Hippocampal formation (tissue), 2 donors: Measurements from ENCODE around the gene ALX3.

Source experiments
- DNase-seq, 2 donors: peaks; one replicate each; lab custom pipeline; 2025; lab: John Stamatoyannopoulos, UW

The ALX3 gene

DNA sequence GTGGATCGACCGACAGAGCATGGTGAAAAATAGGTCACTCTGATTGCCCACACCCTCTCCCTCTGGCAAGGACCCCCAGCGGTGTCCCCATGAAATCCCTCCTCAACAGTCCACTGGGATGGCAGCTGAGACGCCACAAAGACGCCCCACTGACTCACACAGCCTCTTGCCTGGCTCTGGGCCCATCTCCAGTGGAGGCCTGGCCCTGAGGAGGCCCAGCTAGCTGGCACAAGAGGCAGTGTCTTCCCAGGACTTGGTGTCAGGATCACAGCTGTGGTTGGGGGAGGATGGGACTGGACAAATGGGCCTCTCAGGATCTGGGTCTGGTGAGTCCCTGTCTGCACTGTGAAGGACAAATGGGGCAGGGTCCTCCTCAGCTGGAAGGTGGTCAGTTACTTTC is 4.6 kb downstream of the ALX3 start:
- no peak for DNase-seq

- no peak for DNase-seq
Observed at GRCh38 chr1:110064576-110065337, 5.7 kb downstream of the ALX3 start.

DNA sequence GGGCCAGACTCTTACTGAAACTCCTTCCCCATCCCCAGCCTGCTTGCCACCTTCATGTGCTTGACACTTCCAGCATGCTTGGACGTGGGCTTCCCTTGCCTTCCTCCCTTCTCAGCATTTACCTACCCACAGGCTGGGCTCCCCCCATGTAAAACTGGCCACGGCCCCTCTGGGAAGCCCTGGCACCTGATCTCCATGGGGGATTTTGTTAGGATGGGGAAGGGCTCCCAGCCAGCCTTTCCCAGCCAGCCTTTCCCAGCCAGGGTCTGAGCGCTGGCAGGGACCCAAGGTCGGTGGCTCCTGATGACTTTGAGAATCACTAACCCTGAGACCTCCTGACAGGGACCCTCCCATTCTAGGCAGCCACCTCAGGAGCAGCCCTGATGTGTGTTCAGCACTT is 6.7 kb downstream of the ALX3 start:
- no peak for DNase-seq

DNA sequence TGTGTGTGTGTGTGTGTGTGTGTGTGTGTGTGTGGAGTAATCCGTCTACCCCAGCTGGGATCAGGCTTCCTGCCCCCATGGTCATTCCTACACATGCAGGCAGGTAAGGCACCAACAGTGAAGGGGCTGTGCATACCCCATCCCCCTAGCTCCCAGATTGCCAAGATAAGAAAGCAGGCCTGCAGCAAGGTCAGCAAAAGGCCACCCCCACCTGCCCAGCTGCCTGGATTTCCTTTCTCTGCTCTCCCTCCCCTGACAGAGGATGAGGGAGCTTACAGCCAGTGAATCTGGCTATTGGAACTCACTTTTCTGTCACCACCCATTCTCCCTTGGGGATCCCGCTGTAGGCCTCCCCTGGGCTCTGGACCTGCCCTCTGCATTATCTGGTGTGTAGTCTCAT is 7.9 kb downstream of the ALX3 start:
- DNase-seq = no peak

DNA sequence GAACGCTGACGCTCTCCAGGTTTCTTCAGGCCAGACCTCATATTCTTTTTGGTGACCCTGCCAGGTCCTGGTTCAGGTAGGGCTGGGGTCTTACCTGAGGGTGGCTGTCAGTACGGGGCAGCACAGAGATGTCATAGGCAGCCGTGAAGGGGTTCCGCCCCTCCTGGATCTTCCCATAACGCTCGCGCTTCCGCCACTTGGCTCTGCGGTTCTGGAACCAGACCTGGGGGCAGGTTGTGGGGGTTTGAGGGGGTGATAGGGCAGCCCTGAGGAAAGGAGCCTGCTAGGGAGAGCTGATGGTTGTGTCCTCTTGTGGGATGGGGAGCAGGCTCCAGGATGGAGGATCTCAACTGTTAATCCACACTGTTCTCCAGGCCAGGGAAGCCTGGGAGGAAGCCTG is 9.1 kb downstream of the ALX3 start:
- no peak for DNase-seq

GRCh38 chr1:110060662-110061060 is 9.8 kb downstream of the ALX3 start:
- no peak for DNase-seq

GRCh38 chr1:110060034-110060661 is 10.3 kb downstream of the ALX3 start:
- DNase-seq = no peak

GRCh38 chr1:110059133-110059863 is 11.2 kb downstream of the ALX3 start:
- no peak for DNase-seq

GRCh38 chr1:110058591-110058990 is 11.9 kb downstream of the ALX3 start:
- no peak for DNase-seq

DNA sequence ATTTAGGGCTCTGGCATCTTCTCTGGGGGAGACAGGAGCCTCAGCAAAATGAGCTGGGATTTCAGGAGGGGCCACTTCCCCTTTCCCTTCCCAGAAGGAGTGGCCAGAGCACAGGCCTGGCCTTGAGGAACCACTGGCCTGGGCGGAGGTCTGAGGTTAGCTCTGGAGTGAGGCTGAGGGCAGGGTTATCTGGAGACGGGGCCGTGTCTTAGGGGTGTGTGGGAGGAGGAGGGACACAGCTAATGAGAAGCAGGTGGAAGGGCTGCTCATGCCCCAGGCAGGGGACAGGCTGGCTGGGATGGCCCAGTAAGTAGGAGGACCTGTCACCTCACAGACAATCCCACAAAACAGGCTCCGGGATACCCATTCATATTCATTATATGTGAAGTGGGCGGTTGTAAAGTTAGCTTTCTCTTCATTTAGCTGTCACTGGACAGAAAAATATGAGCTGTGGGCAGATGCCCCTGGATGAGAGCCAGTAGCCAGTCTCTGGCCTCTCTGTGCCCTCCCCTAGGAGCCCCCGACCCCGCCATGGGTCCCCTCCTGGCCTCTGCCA is 12.4 kb downstream of the ALX3 start:
- no peak for DNase-seq

GRCh38 chr1:110056776-110057175 is 13.7 kb downstream of the ALX3 start:
- DNase-seq = no peak

DNA sequence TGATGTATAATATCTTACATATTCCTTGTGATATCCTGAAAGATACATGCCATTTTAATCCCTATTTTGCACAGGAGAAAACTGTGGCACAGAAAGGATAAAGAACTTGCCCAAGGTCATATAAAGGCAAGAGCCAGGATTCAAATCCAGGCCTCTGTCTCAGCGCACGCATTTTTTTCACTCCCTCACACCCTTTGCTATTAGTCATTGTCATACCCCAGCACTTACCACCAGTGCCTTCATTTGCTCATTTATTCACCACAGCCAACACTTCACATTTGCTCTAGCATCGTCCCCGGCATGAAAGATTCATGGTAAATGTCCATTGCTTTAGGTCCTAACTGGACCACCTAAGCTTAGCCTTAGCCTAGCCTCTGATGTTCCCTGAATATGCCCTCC is 14.2 kb downstream of the ALX3 start:
- no peak for DNase-seq

- no peak for DNase-seq
Observed at GRCh38 chr1:110055493-110056284, 14.8 kb downstream of the ALX3 start.

- DNase-seq = peak in 1 of 2 donors; percentile 39
Observed at GRCh38 chr1:110053552-110054428, 16.7 kb downstream of the ALX3 start.

DNA sequence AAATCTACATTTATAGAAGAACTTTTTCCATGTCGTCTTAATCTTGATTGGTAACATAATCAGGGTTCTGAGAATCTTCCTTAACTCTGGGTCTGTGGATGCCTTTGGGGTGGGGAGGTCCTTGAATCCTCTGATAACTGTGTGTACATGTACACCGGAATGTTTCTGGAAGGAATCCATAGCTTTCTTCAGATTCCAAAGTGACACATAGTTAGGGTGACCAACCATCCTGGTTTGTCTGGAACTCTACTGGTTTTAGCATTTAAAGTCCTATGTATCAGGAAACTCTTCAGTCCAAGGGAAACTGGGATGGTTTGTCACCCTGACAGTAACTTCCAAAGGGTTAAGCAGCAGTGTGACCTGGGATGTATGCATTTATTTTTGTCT is 19.2 kb downstream of the ALX3 start:
- DNase-seq = no peak

DNA sequence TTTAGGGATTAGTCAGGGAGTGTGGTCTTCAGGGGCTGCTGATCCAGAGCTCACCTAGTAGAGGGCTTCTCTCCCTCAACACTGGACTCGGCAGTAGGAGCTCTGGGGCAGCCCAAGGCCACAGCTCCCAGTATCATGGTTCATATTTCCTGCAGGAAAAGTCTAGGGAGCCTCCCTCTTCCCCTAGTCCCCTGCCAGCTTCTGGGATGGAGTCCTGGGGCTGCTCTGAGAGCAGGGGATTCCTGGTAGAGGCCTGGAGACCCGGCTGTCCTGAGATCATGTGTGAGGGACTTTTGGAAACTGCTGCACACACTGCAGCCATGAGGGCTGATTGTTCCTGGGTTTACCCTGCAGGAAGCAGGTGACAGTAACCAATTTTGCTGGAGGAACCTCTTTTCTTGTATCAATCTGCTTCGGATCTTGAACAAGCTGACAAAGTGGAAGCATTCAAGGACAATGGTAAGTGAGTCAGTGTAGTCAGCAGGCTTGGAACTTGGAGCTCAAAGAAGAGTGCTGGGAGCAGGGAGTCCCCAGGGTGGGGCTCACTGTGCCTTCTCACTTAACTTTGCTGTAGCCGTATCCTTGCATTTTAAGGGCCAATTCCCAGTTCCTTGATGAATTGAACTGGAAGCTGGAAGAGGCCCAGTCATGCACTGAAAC is 19.7 kb downstream of the ALX3 start:
- DNase-seq = no peak

DNA sequence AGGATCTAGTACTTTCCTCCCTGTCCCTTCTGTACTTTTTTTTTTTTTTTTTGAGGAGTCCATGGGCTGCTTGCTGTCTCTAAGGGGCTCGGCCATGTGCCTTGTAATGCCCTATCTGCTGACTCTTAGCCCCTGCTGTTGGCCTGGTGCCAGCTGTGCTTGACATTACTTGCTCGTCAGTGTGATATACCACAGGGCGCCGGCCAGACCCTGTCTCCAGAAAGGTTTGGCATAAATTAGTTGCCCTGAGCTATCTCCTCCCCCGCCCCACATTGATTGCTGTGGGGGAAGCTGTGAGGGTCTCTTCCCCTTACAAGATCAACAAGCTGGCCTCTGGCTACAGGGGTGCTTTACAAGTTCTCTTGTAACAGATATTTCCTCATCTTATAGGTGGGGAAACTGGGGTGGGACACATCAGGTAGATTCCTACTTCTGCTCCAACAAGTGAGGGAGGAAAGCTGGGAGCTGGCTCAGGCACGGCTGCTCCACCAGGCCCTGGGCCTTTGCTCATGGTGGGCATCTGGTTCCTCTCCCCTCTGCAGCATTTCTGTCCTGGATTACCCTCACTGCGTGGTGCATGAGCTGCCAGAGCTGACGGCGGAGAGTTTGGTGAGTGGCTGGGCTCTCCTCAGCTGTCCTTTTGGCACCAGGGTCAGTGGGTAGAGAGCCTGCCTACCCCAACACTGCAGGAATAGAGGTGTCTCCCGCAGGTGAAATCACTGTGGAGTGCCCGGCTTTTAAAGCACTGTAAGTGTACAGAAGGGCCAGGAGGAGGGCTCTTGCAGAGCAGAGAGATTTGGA is 20.5 kb downstream of the ALX3 start:
- no peak for DNase-seq

GRCh38 chr1:110048923-110049601 is 21.4 kb downstream of the ALX3 start:
- DNase-seq = peak; percentile 12 to 48

DNA sequence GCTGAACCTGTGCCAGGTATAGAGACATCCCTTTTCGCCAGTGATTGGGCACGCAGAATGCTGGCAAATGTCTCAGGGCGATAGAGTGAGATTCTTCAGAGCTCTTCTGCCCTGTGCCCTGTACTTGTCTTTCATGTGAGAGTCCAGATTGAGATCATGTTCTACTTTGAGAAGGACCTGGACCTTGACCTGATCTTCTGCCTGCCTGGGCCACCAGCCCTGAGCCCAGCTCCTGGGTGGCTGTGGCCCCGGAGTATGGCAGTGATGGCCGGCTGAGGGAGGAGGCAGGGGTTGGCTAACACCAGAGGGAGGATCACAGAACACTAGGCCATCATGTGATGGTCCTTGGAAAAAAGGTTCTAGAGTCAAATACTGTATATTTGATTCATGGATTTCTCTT is 22.2 kb downstream of the ALX3 start:
- DNase-seq = no peak
